T-cell (primary cell): ENCODE data around the gene FOXD4. TPM values are rescaled to one million over a fixed set of nuclear protein-coding genes. Genes with fewer than 3 reads are reported as not detected.

ENCODE experiments used
- total RNA-seq, 35 experiments: library from RNA in 6 of 35; stranded (reverse) in 6 of 35; fragments of 120-200 nt in 1 of 35; gene quantifications; one replicate each; pipeline versions ENCODE4 v1.2.1 to v1.2.4 and lab custom pipeline; 2013 to 2026

FOXD4 gene
- total RNA-seq, 5 donors from 2014 or later (not counting 1 experiment from before 2014, with no cell fraction given): 0.16 to 0.35 TPM; not detected in 3

Other genes starting within 250 kb of the FOXD4 start
- gene WASHC1, start 89.0 kb downstream of the FOXD4 start, total RNA-seq: 10 to 100 TPM; 10.8 to 37.8 (median 31.6) TPM
- gene ZNG1A, start 60.6 kb upstream of the FOXD4 start, total RNA-seq: 10 to 100 TPM; 21.2 to 31.2 (median 22.3) TPM
- gene DOCK8, start 96.4 kb upstream of the FOXD4 start, total RNA-seq: 100 to 1,000 TPM; 173 to 231 (median 208) TPM